Dedifferentiated amniotic fluid mesenchymal stem cell (primary cell): ENCODE measurements around the gene GALE.
"Not testable (repeated sequence)": the region's sequence is repeated elsewhere in the genome, so short reads cannot be mapped to it uniquely, and the experiment has no call there.

Experiments
- DNase-seq: peaks from one replicate; pipeline ENCODE4 v3.0.0-alpha.2; 2016; ENCODE audit errors: extremely low spot score

GALE gene

GRCh38 chr1:23809751-23810171 lies 9.2 kb upstream of the GALE start:
- DNase-seq: peak; percentile 20

GRCh38 chr1:23807453-23807852 lies 6.9 kb upstream of the GALE start:
- DNase-seq: no peak

GRCh38 chr1:23806280-23806679 lies 5.7 kb upstream of the GALE start:
- no peak for DNase-seq

- DNase-seq: no peak
Observed at GRCh38 chr1:23805025-23805424, 4.5 kb upstream of the GALE start.

GRCh38 chr1:23804183-23804835 lies 3.8 kb upstream of the GALE start:
- no peak for DNase-seq

- no peak for DNase-seq
Observed at GRCh38 chr1:23803674-23804073, 3.1 kb upstream of the GALE start.

- not testable (repeated sequence) for DNase-seq
Observed at GRCh38 chr1:23802809-23803342, 2.3 kb upstream of the GALE start.

GRCh38 chr1:23801876-23802275 lies 1.3 kb upstream of the GALE start:
- no peak for DNase-seq

GRCh38 chr1:23801338-23801748 lies 789 bp upstream of the GALE start:
- no peak for DNase-seq

- DNase-seq: no peak
Observed at GRCh38 chr1:23799570-23800399, 769 bp downstream of the GALE start.

GRCh38 chr1:23799255-23799569 lies 1.3 kb downstream of the GALE start:
- DNase-seq: no peak

GRCh38 chr1:23798662-23799142 lies 1.9 kb downstream of the GALE start:
- DNase-seq: no peak

- no peak for DNase-seq
Observed at GRCh38 chr1:23797478-23798448, 2.8 kb downstream of the GALE start.

- DNase-seq: no peak
Observed at GRCh38 chr1:23796466-23797271, 3.9 kb downstream of the GALE start.

GRCh38 chr1:23795676-23796465 lies 4.7 kb downstream of the GALE start:
- DNase-seq: no peak

- not testable (repeated sequence) for DNase-seq
Observed at GRCh38 chr1:23794732-23795182, 5.8 kb downstream of the GALE start.

- no peak for DNase-seq
Observed at GRCh38 chr1:23793861-23794731, 6.5 kb downstream of the GALE start.

GRCh38 chr1:23793018-23793781 lies 7.4 kb downstream of the GALE start:
- no peak for DNase-seq
